ENCODE results near the gene LRP6. TPM values are rescaled to one million over a fixed set of nuclear protein-coding genes. Genes with fewer than 3 reads are reported as not detected.

The LRP6 gene
- polyA plus RNA-seq, 1 donor (not counting 4 experiments of a cell fraction or from before 2014, with no cell fraction given) = 13.0 TPM

GRCh38 chr12:12094481-12094880, 172.4 kb downstream of the LRP6 start:
- Histone ChIP-seq H3K9me3 (ENCODE audit: control insufficient read depth, low read depth, low read length) (no peaks in the 10 kb centered on the region), H3K4me2 (ENCODE audit: control insufficient read depth, extremely low read depth, insufficient read depth, low read depth, low read length) (no peak overlapping the region), H3K4me1 (ENCODE audit: control insufficient read depth, extremely low read depth, insufficient read depth, low read length) (peaks cover 4% of the 10 kb centered on the region), H3K27me3 (ENCODE audit: control insufficient read depth, extremely low read depth, insufficient read depth, low read length) (peaks cover 15% of the 10 kb centered on the region), H3K27ac (ENCODE audit: control insufficient read depth, insufficient read depth, low read length) (no peak overlapping the region), H2AFZ (ENCODE audit: control insufficient read depth, low read length) (no peak overlapping the region), H3K36me3 (ENCODE audit: control insufficient read depth in 2 of 2, extremely low read depth in 1 of 2, insufficient read depth in 2 of 2, low read length in 2 of 2) (no peaks in the 10 kb centered on the region), H3K9ac (ENCODE audit: control insufficient read depth, extremely low read depth, insufficient read depth, low read length) (no peak overlapping the region), H3K79me2 (ENCODE audit: control insufficient read depth, insufficient read depth, low read length) (no peaks in the 10 kb centered on the region), H3K9me1 (ENCODE audit: control insufficient read depth, extremely low read depth, insufficient read depth, low read length) (no peaks in the 10 kb centered on the region), H3K4me3 (ENCODE audit: control insufficient read depth in 2 of 3, extremely low read depth in 1 of 3, insufficient read depth in 2 of 3, low read depth in 1 of 3, low read length in 3 of 3) (no peak overlapping the region), H4K20me1 (ENCODE audit: control insufficient read depth, extremely low read depth, insufficient read depth, low read length) (no peaks in the 10 kb centered on the region)
- FAIRE-seq (no peak), DNase-seq (ENCODE audit: low read depth, low spot score) (no peak)
- dilution Hi-C loops (cut with MboI; ENCODE audit: extremely low pct_ligation_motif_present, low sequenced_read_pairs) = loop anchor here (25.0 kb wide), 1 partner anchor 243 kb away; no protein-coding TSS in a partner anchor
- TF ChIP-seq CTCF (optimal IDR thresholded peaks at IDR 0.05 in 1 of 3, IDR thresholded peaks at IDR 0.05 in 1 of 3, conservative IDR thresholded peaks at IDR 0.05 in 1 of 3; ENCODE audit: extremely low read depth in 1 of 3, insufficient read depth in 2 of 3, low read length in 3 of 3) (no peak), EZH2 (IDR thresholded peaks at IDR 0.05; ENCODE audit: low read length) (no peak)

GRCh38 chr12:12091977-12092663, 174.7 kb downstream of the LRP6 start:
- no peak overlapping the region for H3K9ac ChIP-seq (ENCODE audit: control insufficient read depth, extremely low read depth, insufficient read depth, low read length)
- H3K79me2 ChIP-seq (ENCODE audit: control insufficient read depth, insufficient read depth, low read length) = no peaks in the 10 kb centered on the region
- TF ChIP-seq EZH2 (IDR thresholded peaks at IDR 0.05; ENCODE audit: low read length) (no peak), CTCF (optimal IDR thresholded peaks at IDR 0.05 in 1 of 3, IDR thresholded peaks at IDR 0.05 in 1 of 3, conservative IDR thresholded peaks at IDR 0.05 in 1 of 3; ENCODE audit: extremely low read depth in 1 of 3, insufficient read depth in 2 of 3, low read length in 3 of 3) (no peak)
- no peaks in the 10 kb centered on the region for H3K9me3 ChIP-seq (ENCODE audit: control insufficient read depth, low read depth, low read length)
- no peak overlapping the region for H2AFZ ChIP-seq (ENCODE audit: control insufficient read depth, low read length)
- H3K4me1 ChIP-seq (ENCODE audit: control insufficient read depth, extremely low read depth, insufficient read depth, low read length) = peaks cover 4% of the 10 kb centered on the region
- H3K27me3 ChIP-seq (ENCODE audit: control insufficient read depth, extremely low read depth, insufficient read depth, low read length) = peaks cover 15% of the 10 kb centered on the region
- no peak overlapping the region for H3K4me3 ChIP-seq (ENCODE audit: control insufficient read depth in 2 of 3, extremely low read depth in 1 of 3, insufficient read depth in 2 of 3, low read depth in 1 of 3, low read length in 3 of 3)
- H3K4me2 ChIP-seq (ENCODE audit: control insufficient read depth, extremely low read depth, insufficient read depth, low read depth, low read length) = no peak overlapping the region
- no peaks in the 10 kb centered on the region for H3K9me1 ChIP-seq (ENCODE audit: control insufficient read depth, extremely low read depth, insufficient read depth, low read length)
- no peaks in the 10 kb centered on the region for H3K36me3 ChIP-seq (ENCODE audit: control insufficient read depth in 2 of 2, extremely low read depth in 1 of 2, insufficient read depth in 2 of 2, low read length in 2 of 2)
- no peaks in the 10 kb centered on the region for H4K20me1 ChIP-seq (ENCODE audit: control insufficient read depth, extremely low read depth, insufficient read depth, low read length)
- FAIRE-seq = no peak
- dilution Hi-C loops (cut with MboI; ENCODE audit: extremely low pct_ligation_motif_present, low sequenced_read_pairs) = loop anchor here (25.0 kb wide), 1 partner anchor 245 kb away; no protein-coding TSS in a partner anchor
- no peak overlapping the region for H3K27ac ChIP-seq (ENCODE audit: control insufficient read depth, insufficient read depth, low read length)
- DNase-seq (ENCODE audit: low read depth, low spot score) = no peak
